ENCODE results near the gene EID1.
"Not testable (repeated sequence)": the region's sequence is repeated elsewhere in the genome, so short reads cannot be mapped to it uniquely, and the experiment has no call there.

Gene EID1

DNA sequence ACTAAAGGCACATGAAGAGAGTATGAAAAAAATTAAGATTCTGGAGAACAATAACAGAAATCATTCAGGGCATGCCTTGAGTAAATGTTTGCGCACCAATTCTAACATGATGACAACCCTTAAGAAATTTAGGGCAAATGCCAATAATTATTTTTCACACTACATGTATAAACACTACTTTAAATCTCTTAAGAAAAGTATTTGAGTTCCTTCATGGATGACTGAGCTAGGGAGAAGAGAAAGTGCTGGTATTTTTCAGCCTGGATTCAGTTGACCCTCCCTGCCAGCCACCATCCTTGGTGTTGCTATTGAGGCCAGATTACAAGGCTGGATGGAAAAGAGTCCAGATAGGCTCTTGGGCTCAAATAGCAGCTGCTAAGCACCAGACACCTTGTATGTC lies 8.0 kb upstream of the EID1 start:
- no peak for DNase-seq (ENCODE audit: low spot score)

DNA sequence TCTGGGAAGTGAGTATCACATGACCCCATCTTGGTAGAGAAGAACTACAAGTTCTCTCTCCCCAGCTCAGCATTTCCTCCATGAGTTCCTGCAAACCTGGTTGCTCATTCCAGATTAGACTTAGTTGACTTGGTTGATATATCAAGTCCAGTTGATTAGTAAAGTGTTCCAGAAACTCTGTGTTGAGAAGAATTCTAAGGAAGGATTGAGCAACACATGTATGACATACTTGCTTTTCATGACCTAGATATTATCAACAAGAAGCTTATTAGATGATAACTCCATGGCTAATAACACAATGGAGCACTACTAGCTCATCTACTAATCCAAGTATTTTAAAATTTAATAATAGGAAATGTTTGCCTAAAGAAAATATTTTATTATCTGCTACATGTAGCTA lies 6.4 kb upstream of the EID1 start:
- DNase-seq (ENCODE audit: low spot score): no peak

DNA sequence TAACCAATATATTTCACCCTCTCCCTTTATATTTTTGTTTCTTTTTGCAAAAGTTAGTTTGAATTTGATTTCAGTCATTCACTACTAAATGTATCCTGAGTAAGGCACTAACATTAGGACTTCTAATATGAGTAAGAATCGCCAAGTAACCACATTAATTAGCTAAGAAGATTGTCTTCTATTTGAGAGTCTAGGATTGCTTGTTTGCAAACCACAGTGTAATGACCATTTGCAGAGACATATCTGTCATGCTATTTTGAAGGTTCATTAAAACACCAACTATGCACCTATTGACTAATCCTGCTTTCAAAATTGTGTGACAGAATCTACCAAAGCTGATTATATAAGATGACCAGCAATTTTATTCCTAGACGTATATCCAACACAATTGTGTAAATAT lies 5.3 kb upstream of the EID1 start:
- DNase-seq (ENCODE audit: low spot score): no peak

DNA sequence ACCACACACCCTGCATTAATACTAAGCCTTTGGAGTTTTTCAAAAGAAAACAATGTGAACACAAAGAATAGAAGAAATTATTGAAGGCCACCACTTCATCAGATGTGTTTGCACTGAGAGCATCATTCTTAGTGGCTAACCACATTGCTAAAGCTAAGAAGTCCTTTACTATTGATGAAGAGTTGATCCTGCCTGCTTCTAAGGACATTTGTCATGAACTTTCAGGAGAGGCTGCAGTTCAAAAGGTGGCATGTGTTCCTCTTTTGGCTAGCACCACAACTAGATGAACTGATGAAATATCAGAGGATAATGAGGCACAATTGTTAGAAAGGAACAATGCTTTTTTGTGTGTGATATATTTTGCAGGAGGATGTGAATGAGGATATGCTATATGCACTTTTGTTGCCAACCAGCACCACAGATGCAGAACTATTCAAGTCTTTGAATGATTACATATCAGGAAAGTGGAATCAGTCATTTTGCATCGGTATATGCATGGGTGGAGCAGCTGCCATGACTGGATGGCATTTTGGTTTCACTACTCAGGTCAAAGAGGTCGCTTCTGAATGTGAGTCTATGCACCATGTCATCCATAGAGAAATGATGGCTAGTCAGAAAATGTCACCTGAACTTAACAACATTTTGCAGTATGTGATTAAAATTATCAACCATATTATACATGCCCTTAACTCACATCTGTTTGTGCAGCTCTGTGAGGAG lies 2.5 kb upstream of the EID1 start:
- DNase-seq (ENCODE audit: low spot score): no peak

DNA sequence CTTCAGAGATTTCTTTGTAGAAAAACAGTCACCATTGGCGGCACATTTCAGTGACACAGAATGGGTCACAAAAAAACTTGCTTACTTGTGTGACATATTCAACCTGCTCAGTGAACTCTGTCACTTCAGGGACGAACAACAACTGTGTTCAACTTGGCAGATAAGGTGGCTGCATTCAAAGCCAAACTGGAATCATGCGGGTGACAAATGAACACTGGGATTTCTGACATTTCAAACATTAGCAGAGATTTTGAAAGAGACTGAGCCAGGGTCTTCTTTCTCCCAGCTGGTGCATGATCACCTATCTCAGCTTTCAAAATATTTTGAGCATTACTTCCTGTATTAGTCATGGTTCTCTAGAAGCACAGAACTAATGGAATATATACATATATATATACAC lies 1.9 kb upstream of the EID1 start:
- no peak for DNase-seq (ENCODE audit: low spot score)

DNA sequence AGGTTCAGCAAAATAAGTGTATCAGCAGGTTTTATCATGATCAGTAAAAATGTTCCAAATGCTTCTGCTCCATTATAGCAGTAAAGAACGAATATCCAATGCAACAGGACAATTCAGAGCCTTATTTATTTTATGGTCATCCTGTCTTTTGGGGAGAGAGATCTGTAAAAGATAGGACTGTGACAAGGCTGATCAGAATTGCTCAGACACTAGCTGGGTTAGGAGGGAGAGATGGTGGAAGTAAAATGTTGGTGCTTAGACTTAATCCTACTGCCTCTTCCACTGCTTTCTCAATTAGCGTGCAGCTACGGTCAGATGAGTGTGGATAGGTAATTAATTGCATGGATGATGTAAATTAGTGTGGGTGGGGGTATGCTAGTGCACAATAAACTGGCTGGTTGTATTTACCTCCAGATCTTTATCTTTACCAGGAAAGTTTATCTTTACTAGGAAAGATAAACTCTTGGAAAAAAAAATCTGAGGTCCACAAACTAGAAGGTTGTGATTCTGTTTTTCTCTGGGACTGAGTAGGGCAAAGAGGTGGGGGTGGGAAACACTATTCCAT lies 2.2 kb downstream of the EID1 start:
- no peak for DNase-seq (ENCODE audit: low spot score)

DNA sequence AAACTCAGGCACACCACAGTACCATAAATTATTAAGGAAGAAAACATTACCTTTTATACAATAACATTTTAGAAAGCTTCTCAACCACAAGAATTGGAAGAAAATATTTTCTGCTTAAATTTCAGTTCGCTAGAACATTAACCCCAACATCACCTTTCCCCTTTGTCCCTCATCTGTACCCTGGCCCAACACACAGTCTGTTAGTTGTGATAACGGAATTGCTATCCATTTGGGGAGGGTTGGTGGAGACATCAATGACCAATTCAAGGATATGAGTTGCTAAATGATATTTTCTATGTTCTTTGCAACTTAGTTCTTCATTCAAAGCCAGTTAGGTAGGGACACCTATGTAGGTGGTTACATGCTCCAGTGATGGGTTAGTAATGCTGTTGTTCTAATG lies 5.8 kb downstream of the EID1 start:
- no peak for DNase-seq (ENCODE audit: low spot score)

DNA sequence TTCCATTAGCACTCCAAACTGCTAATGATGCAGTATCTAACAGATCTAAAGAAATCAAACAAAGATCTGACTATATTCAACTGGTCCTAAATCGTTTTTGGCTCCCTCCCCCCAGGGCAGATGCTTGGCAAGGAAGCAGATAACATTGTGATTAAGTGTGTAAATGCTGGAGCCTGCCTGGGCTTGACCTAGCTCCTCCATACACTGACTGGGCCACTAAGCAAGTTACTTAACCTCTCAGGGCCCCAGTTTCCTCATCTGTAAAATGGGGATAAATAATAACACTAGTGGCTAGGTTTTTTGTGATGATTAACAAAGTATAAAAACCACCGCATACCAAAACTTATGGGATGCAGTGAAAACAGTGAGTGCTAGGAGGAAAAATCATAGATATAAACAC lies 9.2 kb downstream of the EID1 start:
- no peak for DNase-seq (ENCODE audit: low spot score)

DNA sequence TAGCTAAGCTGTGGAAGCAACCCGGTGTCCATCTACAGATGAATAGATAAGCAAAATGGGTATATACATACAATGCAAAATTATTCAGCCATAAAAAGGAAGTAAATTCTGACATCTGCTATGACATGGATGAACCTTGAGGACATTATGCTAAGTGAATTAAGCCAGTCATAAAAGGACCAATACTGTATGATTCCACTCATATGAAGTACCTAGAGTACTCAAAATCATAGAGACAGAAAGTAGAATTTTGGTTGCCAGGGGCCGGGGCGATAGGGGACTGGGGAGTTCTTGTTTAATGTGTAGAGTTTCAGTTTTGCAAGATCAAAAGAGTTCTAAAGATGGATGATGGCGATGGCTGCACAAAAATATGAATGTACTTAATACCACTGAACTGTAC lies 10.3 kb downstream of the EID1 start:
- no peak for DNase-seq (ENCODE audit: low spot score)

DNA sequence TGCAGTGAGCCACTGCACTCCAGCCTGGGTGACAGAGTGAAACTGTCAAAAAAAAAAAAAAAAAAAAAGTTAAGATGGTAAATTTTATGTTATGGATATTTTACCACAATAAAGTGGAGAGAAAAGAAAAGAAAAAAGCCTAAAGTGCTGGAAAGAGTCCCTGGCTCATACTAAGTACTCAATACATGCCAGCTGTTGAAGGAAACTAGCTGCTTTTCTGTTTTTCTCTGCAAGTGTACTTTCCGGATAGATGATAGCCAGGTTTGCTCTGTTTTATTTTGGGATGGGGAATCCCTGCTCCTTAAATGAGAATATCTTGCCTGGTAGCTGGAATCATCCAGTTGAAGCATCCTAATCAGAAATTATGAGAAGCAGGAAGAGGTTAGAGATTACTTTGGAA lies 10.9 kb downstream of the EID1 start:
- no peak for DNase-seq (ENCODE audit: low spot score)

DNA sequence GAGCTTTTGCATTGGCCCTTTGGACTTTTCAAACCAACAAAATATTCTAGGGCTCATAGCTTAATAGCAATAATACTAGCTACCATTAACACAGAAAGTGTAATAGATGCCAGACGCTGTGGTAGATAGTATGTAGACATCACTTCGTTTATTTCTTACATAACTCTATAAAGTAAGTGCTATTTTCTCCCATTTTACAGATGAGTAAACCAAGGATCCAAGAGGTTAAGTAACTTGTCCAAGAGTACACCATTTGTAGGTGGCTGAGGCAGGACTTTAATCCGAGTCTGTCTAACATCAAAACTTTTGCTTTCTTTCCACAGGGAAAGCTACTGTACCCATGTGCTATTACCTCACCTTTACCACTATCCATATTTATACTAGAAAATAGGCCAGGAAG lies 12.0 kb downstream of the EID1 start:
- no peak for DNase-seq (ENCODE audit: low spot score)

DNA sequence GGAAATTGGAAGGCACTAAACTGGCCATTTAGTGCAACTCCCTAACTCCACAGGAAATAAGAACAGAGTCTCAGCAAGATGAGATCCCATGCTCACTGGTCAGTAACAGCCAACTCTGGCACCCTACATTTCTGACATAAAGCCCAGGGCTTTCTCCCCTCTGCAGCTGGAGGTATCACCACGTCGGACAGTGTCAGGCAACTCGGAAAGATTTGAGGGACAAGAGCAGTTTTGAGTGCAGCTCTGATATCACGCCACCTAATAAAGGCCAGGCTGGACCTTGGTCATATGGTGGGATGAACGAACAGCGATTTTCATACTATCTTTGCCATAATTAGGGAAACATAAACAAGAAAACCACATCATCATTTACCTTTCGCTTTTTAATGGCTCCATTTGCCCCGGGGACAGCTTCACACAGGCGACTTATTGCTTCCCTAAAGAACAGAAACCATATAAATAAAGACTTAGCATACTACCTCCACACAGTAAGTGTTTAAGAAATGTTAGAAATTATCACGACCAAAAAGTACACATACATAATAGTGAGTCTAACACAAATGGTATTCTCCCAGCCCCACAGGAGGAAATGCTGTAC lies 12.5 kb downstream of the EID1 start:
- no peak for DNase-seq (ENCODE audit: low spot score)

DNA sequence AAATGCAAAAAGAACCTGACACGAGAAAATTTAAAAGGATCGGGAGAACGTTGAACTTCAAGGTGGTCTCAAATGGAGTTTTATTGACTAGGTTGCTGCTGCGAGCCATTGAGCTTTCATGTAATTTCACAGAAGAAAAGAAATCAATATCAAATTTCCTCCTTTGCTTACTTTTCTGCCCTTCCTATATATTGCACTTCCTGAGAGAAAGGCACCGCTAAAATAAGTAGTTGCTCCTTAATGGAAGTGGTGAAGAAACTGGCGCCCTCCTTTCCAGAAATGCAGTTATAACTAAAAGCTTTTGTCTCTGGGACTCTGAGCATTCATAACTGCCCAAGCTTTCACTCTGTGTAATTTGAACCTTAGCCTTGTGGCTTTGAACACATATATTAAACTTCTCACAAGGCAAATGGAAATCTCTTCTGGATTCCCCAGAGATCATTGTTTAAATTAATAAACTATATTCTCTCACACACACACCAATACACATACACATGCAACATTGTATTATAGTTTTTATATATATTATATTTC lies 13.4 kb downstream of the EID1 start:
- no peak for DNase-seq (ENCODE audit: low spot score)

DNA sequence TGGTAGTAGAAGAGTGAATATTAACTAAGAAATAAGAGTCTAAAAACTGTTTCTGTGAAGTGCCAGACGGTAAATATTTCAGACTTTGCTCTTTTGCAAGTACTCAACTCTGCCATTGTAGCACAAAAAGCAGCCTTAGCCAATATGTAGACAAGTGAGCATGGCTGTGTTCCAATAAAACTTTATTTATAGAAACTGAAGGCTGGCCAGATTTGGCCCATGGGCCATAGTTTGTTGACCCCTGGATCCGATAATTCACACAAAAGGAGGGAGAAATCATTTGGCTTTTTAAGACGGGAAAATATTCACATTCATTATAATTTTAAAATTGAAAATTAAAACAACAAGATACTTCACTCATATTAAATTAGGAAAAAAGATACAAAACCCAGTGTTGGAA lies 15.4 kb downstream of the EID1 start:
- no peak for DNase-seq (ENCODE audit: low spot score)

DNA sequence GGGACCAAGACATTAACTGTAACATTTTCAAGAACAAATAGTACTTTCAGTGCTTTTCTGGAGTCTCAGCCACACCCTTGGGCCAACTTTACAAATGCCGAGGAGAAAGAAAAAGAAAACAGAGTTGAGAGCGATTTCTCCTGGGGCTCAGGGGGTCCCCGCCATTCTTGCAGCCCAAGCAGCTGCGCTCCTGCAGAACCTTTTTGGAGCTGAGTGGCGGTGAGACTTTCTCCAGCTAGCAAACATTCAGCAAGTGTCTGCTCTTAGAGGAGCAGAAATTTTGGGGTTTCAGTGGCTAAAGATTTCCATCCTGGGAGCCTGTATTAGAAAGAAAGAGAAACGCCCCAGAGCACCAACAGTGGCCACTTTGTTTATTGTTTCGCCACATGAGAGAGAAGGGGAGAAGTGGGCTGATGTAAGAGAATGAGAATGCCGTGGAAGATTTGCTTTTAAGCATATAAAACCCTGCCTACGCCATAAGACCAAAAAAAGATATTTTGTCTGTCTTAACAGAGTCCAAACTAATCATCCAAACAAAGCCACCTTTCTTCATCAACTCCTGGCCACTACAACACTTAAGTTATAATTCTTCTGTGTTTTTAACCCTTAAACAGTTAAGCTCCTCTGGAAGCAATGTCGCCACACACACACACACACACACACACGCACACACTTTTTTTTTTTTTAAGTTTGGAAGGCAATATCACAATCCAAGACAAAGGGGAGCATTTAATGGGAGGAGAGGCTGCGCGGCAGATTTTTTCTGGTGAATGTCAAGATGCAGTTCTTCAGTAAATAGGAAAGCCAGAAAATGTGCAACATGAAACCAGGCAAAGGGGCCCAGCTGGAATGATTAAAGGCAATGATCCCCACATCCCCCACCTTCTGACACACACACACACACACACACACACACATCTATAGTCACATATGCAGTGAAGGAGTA lies 19.2 kb downstream of the EID1 start:
- DNase-seq (ENCODE audit: low spot score): peak; percentile 74

DNA sequence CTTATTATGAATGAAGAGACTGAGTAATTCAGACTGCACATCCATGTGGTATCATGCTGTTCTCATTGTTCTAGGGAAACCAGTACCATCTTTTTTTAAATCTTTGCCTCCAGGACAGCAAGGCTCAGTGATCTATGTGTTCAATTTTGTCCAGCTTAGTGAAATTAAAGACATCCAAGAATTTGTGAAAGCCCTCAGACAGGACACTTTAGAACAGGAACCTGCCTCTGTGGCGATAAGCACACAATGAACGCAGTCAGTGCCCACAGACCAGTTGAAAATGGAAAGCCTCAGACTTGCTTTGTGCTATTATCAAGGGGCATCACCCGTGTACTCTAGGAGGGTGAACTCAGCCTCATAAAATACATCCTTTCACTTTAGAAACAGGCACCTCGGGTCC lies 20.1 kb downstream of the EID1 start:
- peak; percentile 2 for DNase-seq (ENCODE audit: low spot score)

DNA sequence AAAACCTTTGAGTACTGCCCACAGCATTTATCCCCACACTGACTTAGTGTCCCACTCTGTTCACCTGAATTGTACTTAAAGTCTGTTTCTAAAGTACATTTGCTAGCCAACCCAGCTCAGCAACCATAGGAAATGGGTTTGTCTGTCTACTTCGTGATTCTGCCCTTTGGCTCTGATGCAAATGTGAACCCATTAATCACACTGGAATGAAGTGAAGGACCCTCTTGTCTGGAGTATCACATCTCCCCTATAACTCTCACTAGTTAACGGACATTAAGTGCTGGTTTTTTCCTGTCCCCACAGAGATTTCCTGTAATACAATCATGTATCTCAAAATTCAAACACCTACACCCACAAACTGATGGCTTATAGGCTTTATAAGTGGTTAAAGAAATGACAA lies 20.5 kb downstream of the EID1 start:
- no peak for DNase-seq (ENCODE audit: low spot score)

DNA sequence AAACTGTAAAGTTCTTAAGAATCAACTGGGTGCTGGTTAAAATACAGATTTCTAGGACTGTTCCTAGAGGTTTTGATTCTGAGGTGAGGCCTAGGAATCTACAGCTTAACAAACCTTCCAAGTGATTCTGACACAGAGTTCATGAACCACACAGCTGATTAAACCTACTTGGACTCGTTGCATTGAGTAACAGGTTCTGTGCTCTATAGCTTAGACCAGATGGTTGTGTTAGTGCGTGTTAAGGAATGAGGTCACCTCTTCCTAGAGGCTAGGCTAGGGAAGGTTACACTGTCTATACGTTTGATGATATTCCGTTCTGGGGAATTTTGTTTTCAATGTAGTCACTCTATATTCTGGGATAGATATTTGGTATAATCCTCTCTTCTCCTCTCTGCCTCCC lies 21.9 kb downstream of the EID1 start:
- DNase-seq (ENCODE audit: low spot score): no peak

DNA sequence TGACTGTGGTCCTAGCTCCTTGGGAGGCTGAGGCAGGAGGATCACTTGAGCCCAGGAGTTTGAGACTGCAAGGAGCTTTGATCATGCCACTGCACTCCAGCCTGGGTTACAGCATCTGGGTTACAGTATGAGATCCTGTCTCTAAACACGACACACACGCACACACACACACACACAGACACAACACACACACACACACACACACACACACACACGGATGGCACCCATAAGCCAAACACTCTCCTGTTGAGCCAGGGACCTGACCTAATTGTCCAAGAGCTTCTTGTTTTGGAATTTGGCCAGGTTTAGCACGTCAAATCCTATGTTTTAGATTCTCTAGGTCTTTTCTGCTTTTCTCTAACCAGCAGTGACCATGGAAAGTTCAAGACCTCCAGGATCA lies 26.8 kb downstream of the EID1 start:
- DNase-seq (ENCODE audit: low spot score): no peak

DNA sequence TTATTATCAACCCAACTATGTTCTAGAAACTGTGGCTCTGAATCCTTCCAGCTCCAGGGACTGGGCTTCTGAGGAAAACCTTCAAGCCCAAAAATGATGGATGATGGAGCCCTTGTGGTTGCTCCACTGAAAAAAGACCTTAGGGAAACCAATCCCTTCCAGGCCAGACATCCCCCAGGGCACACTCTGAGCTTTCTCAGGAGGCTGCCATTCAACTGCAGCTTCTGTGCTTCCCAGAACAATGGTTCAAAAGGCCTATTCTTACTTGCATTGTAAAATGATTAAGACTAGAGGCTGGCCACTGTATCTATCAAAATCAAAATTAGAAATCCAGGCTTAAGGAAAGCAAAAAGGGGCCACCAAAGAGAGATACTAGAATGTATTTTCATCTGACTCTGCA lies 27.3 kb downstream of the EID1 start:
- no peak for DNase-seq (ENCODE audit: low spot score)

DNA sequence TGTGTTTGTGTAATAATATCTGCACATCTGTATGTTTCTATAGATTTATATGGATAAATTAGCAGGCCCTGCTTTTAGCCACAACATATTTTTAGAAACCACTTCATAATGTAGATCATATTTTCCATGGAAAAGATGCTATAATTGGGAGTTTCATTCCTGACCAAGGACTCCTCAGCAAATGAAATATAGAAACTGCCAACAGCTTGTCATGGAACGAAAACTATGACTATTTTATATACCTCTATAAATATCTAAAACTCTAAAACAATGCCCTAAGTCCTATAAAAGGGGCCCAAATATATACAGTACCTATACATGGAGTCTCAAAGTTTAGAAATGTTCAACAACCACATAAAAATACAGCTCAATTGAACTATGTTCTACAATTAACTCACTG lies 27.9 kb downstream of the EID1 start:
- DNase-seq (ENCODE audit: low spot score): no peak

DNA sequence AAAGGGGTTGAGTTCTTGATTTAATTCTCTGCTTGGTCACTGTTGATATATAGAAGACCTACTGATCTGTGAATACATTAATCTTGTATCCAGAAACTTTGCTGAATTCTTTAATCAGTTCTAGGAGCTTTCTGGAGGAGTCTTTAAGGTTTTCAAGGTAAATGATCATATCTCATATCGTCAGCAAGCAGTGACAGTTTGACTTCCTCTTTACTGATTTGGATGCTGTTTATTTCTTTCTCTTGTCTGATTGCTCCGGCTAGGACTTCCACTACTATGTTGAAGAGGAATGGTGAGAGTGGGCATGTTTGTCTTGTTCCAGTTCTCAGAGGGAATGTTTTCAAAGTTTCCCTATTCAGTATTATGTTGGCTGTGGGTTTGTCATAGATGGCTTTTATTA lies 31.4 kb downstream of the EID1 start:
- not testable (repeated sequence) for DNase-seq (ENCODE audit: low spot score)

DNA sequence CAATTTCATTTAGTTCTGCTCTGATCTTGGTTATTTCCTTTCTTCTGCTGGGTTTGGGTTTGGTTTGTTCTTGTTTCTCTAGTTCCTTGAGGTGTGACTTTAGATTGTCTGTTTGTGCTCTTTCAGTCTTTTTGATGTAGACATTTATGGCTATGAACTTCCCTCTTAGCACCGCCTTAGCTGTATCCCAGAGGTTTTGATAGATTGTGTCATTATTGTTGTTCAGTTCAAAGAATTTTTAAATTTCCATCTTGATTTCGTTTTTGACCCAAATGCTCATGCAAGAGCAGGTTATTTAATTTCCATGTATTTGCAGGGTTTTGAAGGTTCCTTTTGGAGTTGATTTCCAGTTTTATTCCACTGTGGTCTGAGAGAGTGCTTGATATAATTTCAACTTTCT lies 32.6 kb downstream of the EID1 start:
- DNase-seq (ENCODE audit: low spot score): not testable (repeated sequence)
